ENCODE results near the gene ARHGAP40. TPM values are rescaled to one million over a fixed set of nuclear protein-coding genes. Genes with fewer than 3 reads are reported as not detected.

The ARHGAP40 gene
- total and polyA plus RNA-seq, 2 experiments from 2014 or later: 0.21 TPM; not detected in 1

DNA sequence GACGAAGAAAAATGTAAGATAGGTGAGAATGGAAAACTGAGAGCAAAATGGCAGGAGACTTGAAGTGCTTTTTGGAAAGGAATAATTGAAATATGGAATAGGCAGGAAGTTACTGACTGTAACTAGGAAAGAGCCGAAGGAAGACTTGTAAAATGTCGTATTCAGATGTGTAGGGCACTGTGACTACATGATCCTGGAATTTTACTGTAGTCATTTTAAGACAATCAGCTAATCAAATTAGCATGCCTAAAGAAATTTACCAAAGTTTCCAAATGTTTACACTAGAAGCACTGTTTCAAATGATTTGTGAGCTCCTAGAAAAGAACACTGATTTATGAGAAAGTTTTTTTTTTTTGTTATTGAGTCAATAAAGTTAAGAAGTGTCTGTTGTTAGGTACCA is 41.8 kb upstream of the ARHGAP40 start:
- Histone ChIP-seq H3K27me3 (ENCODE audit: insufficient read depth) (no peaks in the 10 kb centered on the region), H3K9me2 (ENCODE audit: insufficient read depth) (no peaks in the 10 kb centered on the region), H4K20me1 (replicated peaks; ENCODE audit: insufficient read depth) (0 out of 2 replicates have a peak, but pooled peaks cover 5% of the 10 kb centered on the region), H3K36me3 (ENCODE audit: insufficient read depth) (peaks cover 1% of the 10 kb centered on the region; the same call in 1 of the 2 replicates), H3F3A (replicated peaks; ENCODE audit: low read depth) (no peaks in the 10 kb centered on the region), H3K79me2 (replicated peaks; ENCODE audit: insufficient read depth) (no peaks in the 10 kb centered on the region), H3K27ac (ENCODE audit: low read depth) (no peak overlapping the region; the same call in 1 of the 2 replicates), H3K4me2 (no peak overlapping the region), H2AFZ (no peak overlapping the region), H3K4me1 (ENCODE audit: insufficient read depth) (no peaks in the 10 kb centered on the region), H3K4me3 (no peak overlapping the region)
- no peak overlapping the region for H3K4me3 Mint-ChIP-seq
- H3K27me3 Mint-ChIP-seq (ENCODE audit: insufficient read depth, low read depth, poor library complexity): no peaks in the 10 kb centered on the region
- peak overlapping the region; percentile 19; the same call in 1 of the 2 replicates for H3K27ac Mint-ChIP-seq
- H3K36me3 Mint-ChIP-seq (ENCODE audit: low read depth): peaks cover 21% of the 10 kb centered on the region
- H3K4me1 Mint-ChIP-seq: 0 out of 3 replicates have a peak, but pooled peaks cover 4% of the 10 kb centered on the region
- no peak for ATAC-seq
- H3K9me3 Mint-ChIP-seq: no peaks in the 10 kb centered on the region
- TF ChIP-seq POLR2AphosphoS5 (IDR thresholded peaks at IDR 0.05; ENCODE audit: low read depth) (no peak), EZH2 (IDR thresholded peaks at IDR 0.05; ENCODE audit: low read depth, unreplicated experiment) (no peak), ZNF114 (CRISPR knock-in tag; IDR thresholded peaks at IDR 0.05) (no peak), EZH2phosphoT487 (IDR thresholded peaks at IDR 0.05; ENCODE audit: unreplicated experiment) (no peak), NANOG (IDR thresholded peaks at IDR 0.05; ENCODE audit: borderline replicate concordance) (no peak), CREB1 (CRISPR knock-in tag; IDR thresholded peaks at IDR 0.05; ENCODE audit: low read depth) (no peak), ZNF331 (CRISPR knock-in tag; IDR thresholded peaks at IDR 0.05; ENCODE audit: low read depth) (no peak), STAT1 (IDR thresholded peaks at IDR 0.05; ENCODE audit: unreplicated experiment) (no peak), JUNB (IDR thresholded peaks at IDR 0.05; ENCODE audit: unreplicated experiment) (no peak)
- TF ChIP-seq, protein P1, sequence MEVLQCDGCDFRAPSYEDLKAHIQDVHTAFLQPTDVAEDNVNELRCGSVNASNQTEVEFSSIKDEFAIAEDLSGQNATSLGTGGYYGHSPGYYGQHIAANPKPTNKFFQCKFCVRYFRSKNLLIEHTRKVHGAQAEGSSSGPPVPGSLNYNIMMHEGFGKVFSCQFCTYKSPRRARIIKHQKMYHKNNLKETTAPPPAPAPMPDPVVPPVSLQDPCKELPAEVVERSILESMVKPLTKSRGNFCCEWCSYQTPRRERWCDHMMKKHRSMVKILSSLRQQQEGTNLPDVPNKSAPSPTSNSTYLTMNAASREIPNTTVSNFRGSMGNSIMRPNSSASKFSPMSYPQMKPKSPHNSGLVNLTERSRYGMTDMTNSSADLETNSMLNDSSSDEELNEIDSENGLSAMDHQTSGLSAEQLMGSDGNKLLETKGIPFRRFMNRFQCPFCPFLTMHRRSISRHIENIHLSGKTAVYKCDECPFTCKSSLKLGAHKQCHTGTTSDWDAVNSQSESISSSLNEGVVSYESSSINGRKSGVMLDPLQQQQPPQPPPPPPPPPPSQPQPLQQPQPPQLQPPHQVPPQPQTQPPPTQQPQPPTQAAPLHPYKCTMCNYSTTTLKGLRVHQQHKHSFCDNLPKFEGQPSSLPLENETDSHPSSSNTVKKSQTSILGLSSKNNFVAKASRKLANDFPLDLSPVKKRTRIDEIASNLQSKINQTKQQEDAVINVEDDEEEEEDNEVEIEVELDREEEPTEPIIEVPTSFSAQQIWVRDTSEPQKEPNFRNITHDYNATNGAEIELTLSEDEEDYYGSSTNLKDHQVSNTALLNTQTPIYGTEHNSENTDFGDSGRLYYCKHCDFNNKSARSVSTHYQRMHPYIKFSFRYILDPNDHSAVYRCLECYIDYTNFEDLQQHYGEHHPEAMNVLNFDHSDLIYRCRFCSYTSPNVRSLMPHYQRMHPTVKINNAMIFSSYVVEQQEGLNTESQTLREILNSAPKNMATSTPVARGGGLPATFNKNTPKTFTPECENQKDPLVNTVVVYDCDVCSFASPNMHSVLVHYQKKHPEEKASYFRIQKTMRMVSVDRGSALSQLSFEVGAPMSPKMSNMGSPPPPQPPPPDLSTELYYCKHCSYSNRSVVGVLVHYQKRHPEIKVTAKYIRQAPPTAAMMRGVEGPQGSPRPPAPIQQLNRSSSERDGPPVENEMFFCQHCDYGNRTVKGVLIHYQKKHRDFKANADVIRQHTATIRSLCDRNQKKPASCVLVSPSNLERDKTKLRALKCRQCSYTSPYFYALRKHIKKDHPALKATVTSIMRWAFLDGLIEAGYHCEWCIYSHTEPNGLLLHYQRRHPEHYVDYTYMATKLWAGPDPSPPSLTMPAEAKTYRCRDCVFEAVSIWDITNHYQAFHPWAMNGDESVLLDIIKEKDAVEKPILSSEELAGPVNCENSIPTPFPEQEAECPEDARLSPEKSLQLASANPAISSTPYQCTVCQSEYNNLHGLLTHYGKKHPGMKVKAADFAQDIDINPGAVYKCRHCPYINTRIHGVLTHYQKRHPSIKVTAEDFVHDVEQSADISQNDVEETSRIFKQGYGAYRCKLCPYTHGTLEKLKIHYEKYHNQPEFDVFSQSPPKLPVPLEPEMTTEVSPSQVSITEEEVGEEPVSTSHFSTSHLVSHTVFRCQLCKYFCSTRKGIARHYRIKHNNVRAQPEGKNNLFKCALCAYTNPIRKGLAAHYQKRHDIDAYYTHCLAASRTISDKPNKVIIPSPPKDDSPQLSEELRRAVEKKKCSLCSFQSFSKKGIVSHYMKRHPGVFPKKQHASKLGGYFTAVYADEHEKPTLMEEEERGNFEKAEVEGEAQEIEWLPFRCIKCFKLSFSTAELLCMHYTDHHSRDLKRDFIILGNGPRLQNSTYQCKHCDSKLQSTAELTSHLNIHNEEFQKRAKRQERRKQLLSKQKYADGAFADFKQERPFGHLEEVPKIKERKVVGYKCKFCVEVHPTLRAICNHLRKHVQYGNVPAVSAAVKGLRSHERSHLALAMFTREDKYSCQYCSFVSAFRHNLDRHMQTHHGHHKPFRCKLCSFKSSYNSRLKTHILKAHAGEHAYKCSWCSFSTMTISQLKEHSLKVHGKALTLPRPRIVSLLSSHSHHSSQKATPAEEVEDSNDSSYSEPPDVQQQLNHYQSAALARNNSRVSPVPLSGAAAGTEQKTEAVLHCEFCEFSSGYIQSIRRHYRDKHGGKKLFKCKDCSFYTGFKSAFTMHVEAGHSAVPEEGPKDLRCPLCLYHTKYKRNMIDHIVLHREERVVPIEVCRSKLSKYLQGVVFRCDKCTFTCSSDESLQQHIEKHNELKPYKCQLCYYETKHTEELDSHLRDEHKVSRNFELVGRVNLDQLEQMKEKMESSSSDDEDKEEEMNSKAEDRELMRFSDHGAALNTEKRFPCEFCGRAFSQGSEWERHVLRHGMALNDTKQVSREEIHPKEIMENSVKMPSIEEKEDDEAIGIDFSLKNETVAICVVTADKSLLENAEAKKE (CRISPR knock-in tag; IDR thresholded peaks at IDR 0.05): no peak
- TF ChIP-seq, protein P2, sequence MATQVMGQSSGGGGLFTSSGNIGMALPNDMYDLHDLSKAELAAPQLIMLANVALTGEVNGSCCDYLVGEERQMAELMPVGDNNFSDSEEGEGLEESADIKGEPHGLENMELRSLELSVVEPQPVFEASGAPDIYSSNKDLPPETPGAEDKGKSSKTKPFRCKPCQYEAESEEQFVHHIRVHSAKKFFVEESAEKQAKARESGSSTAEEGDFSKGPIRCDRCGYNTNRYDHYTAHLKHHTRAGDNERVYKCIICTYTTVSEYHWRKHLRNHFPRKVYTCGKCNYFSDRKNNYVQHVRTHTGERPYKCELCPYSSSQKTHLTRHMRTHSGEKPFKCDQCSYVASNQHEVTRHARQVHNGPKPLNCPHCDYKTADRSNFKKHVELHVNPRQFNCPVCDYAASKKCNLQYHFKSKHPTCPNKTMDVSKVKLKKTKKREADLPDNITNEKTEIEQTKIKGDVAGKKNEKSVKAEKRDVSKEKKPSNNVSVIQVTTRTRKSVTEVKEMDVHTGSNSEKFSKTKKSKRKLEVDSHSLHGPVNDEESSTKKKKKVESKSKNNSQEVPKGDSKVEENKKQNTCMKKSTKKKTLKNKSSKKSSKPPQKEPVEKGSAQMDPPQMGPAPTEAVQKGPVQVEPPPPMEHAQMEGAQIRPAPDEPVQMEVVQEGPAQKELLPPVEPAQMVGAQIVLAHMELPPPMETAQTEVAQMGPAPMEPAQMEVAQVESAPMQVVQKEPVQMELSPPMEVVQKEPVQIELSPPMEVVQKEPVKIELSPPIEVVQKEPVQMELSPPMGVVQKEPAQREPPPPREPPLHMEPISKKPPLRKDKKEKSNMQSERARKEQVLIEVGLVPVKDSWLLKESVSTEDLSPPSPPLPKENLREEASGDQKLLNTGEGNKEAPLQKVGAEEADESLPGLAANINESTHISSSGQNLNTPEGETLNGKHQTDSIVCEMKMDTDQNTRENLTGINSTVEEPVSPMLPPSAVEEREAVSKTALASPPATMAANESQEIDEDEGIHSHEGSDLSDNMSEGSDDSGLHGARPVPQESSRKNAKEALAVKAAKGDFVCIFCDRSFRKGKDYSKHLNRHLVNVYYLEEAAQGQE (IDR thresholded peaks at IDR 0.05; ENCODE audit: unreplicated experiment): no peak
- TF ChIP-seq, protein P3, sequence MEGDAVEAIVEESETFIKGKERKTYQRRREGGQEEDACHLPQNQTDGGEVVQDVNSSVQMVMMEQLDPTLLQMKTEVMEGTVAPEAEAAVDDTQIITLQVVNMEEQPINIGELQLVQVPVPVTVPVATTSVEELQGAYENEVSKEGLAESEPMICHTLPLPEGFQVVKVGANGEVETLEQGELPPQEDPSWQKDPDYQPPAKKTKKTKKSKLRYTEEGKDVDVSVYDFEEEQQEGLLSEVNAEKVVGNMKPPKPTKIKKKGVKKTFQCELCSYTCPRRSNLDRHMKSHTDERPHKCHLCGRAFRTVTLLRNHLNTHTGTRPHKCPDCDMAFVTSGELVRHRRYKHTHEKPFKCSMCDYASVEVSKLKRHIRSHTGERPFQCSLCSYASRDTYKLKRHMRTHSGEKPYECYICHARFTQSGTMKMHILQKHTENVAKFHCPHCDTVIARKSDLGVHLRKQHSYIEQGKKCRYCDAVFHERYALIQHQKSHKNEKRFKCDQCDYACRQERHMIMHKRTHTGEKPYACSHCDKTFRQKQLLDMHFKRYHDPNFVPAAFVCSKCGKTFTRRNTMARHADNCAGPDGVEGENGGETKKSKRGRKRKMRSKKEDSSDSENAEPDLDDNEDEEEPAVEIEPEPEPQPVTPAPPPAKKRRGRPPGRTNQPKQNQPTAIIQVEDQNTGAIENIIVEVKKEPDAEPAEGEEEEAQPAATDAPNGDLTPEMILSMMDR (conservative IDR thresholded peaks at IDR 0.05; ENCODE audit: low read depth in 2 of 2): no peak
- TF ChIP-seq, protein P4, sequence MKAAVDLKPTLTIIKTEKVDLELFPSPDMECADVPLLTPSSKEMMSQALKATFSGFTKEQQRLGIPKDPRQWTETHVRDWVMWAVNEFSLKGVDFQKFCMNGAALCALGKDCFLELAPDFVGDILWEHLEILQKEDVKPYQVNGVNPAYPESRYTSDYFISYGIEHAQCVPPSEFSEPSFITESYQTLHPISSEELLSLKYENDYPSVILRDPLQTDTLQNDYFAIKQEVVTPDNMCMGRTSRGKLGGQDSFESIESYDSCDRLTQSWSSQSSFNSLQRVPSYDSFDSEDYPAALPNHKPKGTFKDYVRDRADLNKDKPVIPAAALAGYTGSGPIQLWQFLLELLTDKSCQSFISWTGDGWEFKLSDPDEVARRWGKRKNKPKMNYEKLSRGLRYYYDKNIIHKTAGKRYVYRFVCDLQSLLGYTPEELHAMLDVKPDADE (IDR thresholded peaks at IDR 0.05): no peak
- no peak for DNase-seq (ENCODE audit: low spot score)
